ENCODE results near the gene ALKBH7.
"Not testable (repeated sequence)": the region's sequence is repeated elsewhere in the genome, so short reads cannot be mapped to it uniquely, and the experiment has no call there.

DNA sequence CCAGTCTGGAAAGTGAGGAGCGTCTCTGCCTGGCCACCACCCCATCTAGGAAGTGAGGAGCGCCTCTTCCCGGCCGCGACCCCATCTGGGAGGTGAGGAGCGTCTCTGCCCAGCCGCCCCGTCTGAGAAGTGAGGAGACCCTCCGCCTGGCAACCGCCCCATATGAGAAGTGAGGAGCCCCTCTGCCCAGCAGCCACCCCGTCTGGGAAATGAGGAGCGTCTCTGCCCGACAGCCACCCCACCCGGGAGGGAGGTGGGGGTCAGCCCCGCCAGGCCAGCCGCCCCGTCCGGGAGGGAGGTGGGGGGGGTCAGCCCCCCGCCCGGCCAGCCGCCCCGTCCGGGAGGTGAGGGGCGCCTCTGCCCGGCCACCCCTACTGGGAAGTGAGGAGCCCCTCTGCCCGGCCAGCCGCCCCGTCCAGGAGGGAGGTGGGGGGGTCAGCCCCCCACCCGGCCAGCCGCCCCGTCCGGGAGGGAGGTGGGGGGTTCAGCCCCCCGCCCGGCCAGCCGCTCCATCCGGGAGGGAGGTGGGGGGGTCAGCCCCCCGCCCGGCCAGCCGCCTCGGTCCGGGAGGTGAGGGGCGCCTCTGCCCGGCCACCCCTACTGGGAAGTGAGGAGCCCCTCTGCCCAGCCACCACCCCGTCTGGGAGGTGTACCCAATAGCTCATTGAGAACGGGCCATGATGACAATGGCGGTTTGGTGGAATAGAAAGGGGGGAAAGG lies 17.1 kb upstream of the ALKBH7 start:
- not testable (repeated sequence) for TF ChIP-seq ZNF274 (IDR thresholded peaks at IDR 0.05; ENCODE audit: low read depth, low read length); SUZ12 (IDR thresholded peaks at IDR 0.05; ENCODE audit: extremely low read depth, insufficient read depth, insufficient read length); YY1 (IDR thresholded peaks at IDR 0.05; ENCODE audit: insufficient read depth, insufficient read length)
